D721Med (cell line): ENCODE results near the gene PSMD7.

Source experiments
- DNase-seq: peaks from one replicate; pipeline ENCODE4 v3.0.0; 2011; ENCODE audit warnings: low spot score; ENCODE audit not compliant: insufficient read length
- FAIRE-seq: peaks from 2 replicates; lab custom pipeline; 2011; peaks lifted over from hg19 to GRCh38; lab: Jason Lieb, UNC
- TF ChIP-seq, protein P1 (sequence below): IDR thresholded peaks from 2 replicates; pipeline ENCODE4 v1.5.1; 2012; ENCODE audit warnings: mild to moderate bottlenecking, control low read depth; ENCODE audit not compliant: insufficient read depth; ENCODE audit errors: missing control alignments

PSMD7 gene

DNA sequence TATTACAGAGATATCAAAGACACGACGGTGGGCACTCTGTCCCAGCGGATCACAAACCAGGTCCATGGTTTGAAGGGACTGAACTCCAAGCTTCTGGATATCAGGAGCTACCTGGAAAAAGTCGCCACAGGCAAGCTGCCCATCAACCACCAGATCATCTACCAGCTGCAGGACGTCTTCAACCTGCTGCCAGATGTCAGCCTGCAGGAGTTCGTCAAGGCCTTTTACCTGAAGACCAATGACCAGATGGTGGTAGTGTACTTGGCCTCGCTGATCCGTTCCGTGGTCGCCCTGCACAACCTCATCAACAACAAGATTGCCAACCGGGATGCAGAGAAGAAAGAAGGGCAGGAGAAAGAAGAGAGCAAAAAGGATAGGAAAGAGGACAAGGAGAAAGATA is 8.7 kb downstream of the PSMD7 start:
- TF ChIP-seq, protein P1, sequence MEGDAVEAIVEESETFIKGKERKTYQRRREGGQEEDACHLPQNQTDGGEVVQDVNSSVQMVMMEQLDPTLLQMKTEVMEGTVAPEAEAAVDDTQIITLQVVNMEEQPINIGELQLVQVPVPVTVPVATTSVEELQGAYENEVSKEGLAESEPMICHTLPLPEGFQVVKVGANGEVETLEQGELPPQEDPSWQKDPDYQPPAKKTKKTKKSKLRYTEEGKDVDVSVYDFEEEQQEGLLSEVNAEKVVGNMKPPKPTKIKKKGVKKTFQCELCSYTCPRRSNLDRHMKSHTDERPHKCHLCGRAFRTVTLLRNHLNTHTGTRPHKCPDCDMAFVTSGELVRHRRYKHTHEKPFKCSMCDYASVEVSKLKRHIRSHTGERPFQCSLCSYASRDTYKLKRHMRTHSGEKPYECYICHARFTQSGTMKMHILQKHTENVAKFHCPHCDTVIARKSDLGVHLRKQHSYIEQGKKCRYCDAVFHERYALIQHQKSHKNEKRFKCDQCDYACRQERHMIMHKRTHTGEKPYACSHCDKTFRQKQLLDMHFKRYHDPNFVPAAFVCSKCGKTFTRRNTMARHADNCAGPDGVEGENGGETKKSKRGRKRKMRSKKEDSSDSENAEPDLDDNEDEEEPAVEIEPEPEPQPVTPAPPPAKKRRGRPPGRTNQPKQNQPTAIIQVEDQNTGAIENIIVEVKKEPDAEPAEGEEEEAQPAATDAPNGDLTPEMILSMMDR: no peak
- DNase-seq: no peak
- FAIRE-seq: no peak

DNA sequence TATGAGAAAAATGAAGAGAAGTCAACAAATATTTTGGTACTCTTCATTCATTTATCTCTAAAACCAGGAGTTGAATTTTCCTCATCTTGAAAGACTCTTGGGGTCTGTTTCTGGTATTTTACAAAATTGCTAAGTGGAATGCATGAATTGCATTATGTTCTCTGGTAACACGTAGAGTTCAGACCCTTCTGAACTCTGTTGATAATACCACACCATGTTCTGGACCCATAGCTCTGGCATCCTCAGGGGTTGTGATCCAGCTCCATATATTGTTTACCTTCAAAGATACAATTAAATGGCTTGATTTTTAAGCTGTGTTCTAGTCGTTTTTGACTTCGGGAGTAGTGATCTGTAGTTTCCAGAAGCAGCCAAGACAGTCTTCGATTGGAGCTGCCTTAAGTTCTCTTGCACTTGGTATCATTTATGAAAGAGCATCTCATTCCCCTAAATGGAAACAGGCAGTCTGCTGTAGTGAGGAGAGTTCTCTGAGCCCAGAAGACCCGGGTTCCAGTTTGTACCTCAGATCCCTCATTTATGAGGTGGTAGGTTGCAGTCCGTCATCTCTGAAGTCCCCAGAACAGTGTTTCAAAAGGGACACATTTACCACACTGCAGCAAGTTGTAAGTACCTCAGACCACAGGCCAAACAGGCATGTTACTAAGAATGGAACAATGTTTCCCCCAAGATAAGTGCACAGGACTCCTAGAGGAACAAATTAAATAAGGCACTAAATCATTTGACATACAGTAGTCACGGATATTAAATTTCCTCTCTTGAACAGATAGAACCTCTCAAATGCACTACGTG is 9.6 kb downstream of the PSMD7 start:
- FAIRE-seq (no peak), DNase-seq (no peak)
- TF ChIP-seq, protein P1: no peak

GRCh38 chr16:74307383-74307782 is 10.8 kb downstream of the PSMD7 start:
- no peak for DNase-seq
- no peak for FAIRE-seq

GRCh38 chr16:74309789-74310781 is 13.5 kb downstream of the PSMD7 start:
- TF ChIP-seq, protein P1: peak; percentile 83
- FAIRE-seq: no peak
- peak; percentile 29 for DNase-seq

More at GRCh38 chr16:74307383-74307782, 10.8 kb downstream of the PSMD7 start:
- TF ChIP-seq, protein P1: no peak

- TF ChIP-seq, protein P1: no peak
- DNase-seq (no peak), FAIRE-seq (no peak)
These were observed 18.4 kb downstream of the PSMD7 start for GRCh38 chr16:74315059-74315458.

DNA sequence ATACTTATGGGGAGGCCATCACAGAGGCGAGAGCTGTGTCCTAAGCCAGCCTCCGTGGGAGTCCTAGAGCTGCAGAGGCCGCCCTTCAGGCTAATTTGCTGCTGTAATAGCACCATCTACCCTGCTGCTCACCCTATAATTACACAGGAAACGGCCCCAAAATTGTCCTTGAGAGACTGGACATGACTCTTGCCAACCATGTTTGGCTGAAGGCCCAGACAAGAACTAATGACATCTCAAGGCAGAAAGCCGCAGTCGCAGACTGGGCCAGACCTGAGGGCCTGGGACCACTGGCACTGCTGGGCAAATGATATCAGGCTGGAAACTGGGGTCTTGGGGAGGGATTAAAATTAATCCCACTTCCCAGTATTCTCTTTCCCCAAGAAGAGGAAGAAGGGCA is 24.1 kb downstream of the PSMD7 start:
- FAIRE-seq (no peak), DNase-seq (no peak)
- TF ChIP-seq, protein P1: no peak
